Measurements from ENCODE around the gene TMEM129. TPM values are rescaled to one million over a fixed set of nuclear protein-coding genes. Genes with fewer than 3 reads are reported as not detected.
A peak's percentile ranks its signal among the peaks of the same experiment; 100 is the strongest.

Gene TMEM129, protein sequence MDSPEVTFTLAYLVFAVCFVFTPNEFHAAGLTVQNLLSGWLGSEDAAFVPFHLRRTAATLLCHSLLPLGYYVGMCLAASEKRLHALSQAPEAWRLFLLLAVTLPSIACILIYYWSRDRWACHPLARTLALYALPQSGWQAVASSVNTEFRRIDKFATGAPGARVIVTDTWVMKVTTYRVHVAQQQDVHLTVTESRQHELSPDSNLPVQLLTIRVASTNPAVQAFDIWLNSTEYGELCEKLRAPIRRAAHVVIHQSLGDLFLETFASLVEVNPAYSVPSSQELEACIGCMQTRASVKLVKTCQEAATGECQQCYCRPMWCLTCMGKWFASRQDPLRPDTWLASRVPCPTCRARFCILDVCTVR
- total RNA-seq = 29.6 TPM
- long read RNA-seq, transcript TMEM129-204 (2 exons, 958 nt) = minor isoform, 9 of 170 reads
- long read RNA-seq, transcript TMEM129-202 (4 exons, 2,810 nt) = major isoform, 81 of 170 reads
- long read RNA-seq, partial matches to known transcripts = 50 of 170 reads
- long read RNA-seq, other reads (novel, unspliced or antisense) = 26 of 170 reads

DNA sequence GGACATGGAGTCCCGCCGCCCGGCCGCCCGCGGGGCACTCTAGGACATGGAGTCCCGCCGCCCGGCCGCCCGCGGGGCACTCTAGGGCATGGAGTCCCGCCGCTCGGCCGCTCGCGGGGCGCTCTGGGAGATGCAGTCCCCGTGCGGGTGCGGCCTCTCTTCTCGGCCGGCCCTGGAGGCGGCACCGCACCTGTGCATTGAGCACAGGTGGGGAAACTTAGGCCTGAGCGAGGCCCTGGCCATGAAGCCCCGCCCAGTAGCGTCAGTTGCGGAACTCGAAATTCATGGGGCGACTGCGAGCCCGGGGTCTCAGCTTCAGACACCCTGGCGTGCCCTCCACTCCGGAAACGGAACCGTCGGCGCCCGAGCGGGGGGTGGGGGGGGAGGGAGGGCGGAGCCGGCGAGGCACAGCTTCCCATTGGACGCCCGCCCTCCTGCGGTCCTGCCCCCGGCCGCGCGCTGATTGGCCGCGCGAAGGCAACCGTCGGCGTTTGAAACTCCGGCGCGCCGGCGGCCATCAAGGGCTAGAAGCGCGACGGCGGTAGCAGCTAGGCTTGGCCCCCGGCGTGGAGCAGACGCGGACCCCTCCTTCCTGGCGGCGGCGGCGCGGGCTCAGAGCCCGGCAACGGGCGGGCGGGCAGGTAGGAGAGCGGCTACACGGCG lies at the start of gene TMEM129, which contains the start of gene TACC3:
TMEM129 (minus strand) TSS at position 321 of the 663 bp plus-strand sequence. CDS start 486 bp downstream, outside the sequence.
TACC3 (plus strand) TSS at position 519 of the 663 bp plus-strand sequence. CDS start 1,901 bp downstream, outside the sequence.
- Histone ChIP-seq H3K36me3 (peaks cover 29% of the 10 kb centered on the region), H3K9me3 (replicated peaks) (no peaks in the 10 kb centered on the region), H3K4me1 (peaks cover 63% of the 10 kb centered on the region), H3K4me3 (peak within 1 kb of the TSS; percentile 81), H3K27me3 (ENCODE audit: low read depth) (no peaks in the 10 kb centered on the region), H3K27ac (replicated peaks) (peak within 1 kb of the TSS; percentile 98)
- intact Hi-C loops (cut with micrococcal nuclease) = loop anchor here (10.0 kb wide), 1 partner anchor 366 kb away; no protein-coding TSS in a partner anchor
- DNase-seq = peak; percentile 93
- TF ChIP-seq, protein P1, sequence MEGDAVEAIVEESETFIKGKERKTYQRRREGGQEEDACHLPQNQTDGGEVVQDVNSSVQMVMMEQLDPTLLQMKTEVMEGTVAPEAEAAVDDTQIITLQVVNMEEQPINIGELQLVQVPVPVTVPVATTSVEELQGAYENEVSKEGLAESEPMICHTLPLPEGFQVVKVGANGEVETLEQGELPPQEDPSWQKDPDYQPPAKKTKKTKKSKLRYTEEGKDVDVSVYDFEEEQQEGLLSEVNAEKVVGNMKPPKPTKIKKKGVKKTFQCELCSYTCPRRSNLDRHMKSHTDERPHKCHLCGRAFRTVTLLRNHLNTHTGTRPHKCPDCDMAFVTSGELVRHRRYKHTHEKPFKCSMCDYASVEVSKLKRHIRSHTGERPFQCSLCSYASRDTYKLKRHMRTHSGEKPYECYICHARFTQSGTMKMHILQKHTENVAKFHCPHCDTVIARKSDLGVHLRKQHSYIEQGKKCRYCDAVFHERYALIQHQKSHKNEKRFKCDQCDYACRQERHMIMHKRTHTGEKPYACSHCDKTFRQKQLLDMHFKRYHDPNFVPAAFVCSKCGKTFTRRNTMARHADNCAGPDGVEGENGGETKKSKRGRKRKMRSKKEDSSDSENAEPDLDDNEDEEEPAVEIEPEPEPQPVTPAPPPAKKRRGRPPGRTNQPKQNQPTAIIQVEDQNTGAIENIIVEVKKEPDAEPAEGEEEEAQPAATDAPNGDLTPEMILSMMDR (IDR thresholded peaks at IDR 0.05; ENCODE audit: borderline replicate concordance) = no peak

DNA sequence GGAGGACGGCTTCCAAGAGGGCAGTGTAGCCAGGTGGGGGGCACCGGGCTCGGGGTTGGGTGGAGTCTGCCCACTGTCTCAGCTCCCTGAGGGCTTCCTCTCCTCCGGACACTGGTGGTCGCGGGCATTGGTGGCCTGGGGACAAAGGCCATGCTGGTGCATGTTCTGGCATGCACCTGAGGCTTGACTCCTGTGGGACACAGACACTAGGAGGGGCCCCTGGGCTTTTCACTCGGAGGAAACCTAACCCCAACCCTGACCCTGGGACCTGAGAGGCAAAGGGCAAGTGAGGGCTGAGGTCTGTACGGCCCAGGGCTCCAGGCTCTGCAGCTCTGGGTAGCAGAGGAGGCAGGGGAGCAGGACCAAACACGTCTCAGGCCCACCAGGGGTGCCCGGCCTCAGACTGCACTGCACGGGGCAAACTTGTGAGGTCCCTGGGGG lies 49.7 kb upstream of the TMEM129 start:
- peaks cover 10% of the 10 kb centered on the region for H3K4me1 ChIP-seq
- no peak overlapping the region for H3K27ac ChIP-seq (replicated peaks)
- no peaks in the 10 kb centered on the region for H3K9me3 ChIP-seq (replicated peaks)
- intact Hi-C loops (cut with micrococcal nuclease) = no loop called here
- no peak for DNase-seq
- peaks cover 39% of the 10 kb centered on the region for H3K27me3 ChIP-seq (ENCODE audit: low read depth)
- H3K4me3 ChIP-seq = no peak overlapping the region
- H3K36me3 ChIP-seq = no peaks in the 10 kb centered on the region
- TF ChIP-seq, protein P1 (IDR thresholded peaks at IDR 0.05; ENCODE audit: borderline replicate concordance) = no peak

DNA sequence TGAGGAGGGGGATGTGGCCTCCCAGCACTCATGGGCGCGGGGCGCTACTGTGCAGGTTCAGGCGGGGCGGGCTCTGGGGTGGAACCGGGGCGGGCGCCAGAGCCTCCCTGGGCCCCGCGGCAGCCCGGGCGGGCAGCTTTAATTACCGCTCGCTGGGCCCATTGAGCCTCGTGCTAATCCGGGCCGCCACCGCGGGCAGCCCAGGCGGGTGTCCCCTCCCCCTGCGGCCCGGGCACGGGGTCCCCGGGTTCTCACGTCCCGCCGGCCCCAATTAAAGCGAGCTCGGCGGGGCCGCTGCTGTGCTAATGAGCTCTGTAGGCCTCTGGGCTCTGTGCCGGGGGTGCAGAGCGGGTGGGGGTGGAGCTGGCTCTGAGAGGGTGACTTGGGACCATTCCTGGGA lies 49.1 kb upstream of the TMEM129 start:
- no peak for DNase-seq
- TF ChIP-seq, protein P1 (IDR thresholded peaks at IDR 0.05; ENCODE audit: borderline replicate concordance) = no peak
- peaks cover 10% of the 10 kb centered on the region for H3K4me1 ChIP-seq
- peaks cover 39% of the 10 kb centered on the region for H3K27me3 ChIP-seq (ENCODE audit: low read depth)
- H3K9me3 ChIP-seq (replicated peaks) = no peaks in the 10 kb centered on the region
- intact Hi-C loops (cut with micrococcal nuclease) = no loop called here
- H3K4me3 ChIP-seq = no peak overlapping the region
- no peak overlapping the region for H3K27ac ChIP-seq (replicated peaks)
- no peaks in the 10 kb centered on the region for H3K36me3 ChIP-seq

DNA sequence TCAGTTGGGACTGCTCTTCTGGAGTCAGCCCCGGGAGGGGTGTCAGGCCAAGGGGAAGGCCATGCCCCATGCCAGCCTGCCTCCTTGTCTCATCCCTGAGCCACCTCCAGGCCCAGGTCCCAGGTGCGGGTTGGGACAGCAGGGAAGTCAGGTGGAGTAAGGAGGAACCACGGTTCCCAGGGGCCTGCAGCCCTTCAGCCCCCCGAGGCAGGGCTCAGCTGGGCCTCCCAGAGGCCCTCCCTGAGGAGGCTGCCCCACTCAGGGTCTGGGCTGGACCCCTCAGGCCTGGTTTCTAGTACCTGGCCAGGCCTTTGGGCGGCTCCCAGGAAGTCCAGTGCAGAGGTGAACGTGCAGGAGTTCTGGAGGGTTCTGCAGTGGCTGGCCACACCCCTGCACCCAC lies 48.6 kb upstream of the TMEM129 start:
- Histone ChIP-seq H3K36me3 (no peaks in the 10 kb centered on the region), H3K4me1 (peaks cover 10% of the 10 kb centered on the region), H3K9me3 (replicated peaks) (no peaks in the 10 kb centered on the region), H3K27me3 (ENCODE audit: low read depth) (peaks cover 39% of the 10 kb centered on the region), H3K27ac (replicated peaks) (no peak overlapping the region), H3K4me3 (no peak overlapping the region)
- TF ChIP-seq, protein P1 (IDR thresholded peaks at IDR 0.05; ENCODE audit: borderline replicate concordance) = no peak
- intact Hi-C loops (cut with micrococcal nuclease) = no loop called here
- DNase-seq = no peak

DNA sequence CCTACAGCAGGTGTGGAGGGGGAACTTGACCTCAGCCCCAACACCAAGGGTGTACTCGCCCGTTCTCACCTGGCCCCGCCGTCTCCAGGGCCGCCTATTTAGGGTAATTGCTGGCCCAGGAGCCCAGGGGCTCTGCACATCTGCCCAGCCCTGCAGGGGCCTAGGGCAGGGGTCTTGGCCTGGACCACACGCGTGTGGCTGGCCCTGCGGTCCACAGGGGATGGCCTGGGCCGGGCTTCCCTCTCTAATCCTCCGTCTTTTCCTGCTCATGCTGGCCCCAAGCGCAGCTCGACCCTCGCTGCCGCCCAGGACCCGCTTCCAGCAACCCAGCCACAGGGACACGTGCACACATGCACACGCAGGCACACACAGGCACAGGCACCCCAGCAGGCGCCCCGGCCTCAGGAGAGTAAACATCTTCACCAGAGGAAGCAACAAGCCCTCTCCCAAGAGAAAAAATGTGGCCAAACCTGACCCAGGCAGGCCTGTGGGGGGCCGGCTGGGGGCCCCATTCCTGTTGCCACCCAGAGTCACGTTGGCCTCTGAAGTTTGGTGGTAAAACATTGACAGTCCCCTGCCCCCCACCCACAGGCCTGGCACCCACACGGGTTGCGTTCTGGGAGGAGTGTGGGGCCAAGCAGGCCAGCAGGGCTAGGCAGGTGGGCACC lies 47.4 kb upstream of the TMEM129 start:
- Histone ChIP-seq H3K4me3 (no peak overlapping the region), H3K27me3 (ENCODE audit: low read depth) (peaks cover 39% of the 10 kb centered on the region), H3K36me3 (no peaks in the 10 kb centered on the region), H3K4me1 (peaks cover 16% of the 10 kb centered on the region), H3K27ac (replicated peaks) (no peak overlapping the region), H3K9me3 (replicated peaks) (no peaks in the 10 kb centered on the region)
- intact Hi-C loops (cut with micrococcal nuclease) = no loop called here
- DNase-seq = no peak
- TF ChIP-seq, protein P1 (IDR thresholded peaks at IDR 0.05; ENCODE audit: borderline replicate concordance) = no peak
